Bladder microvascular endothelial cell (primary cell): Measurements from ENCODE around the gene OR1N1. TPM values are rescaled to one million over a fixed set of nuclear protein-coding genes. Genes with fewer than 3 reads are reported as not detected.

Source experiments
- total RNA-seq: library from RNA; depleted of rRNA; stranded (reverse); fragments of >200 nt; gene quantifications from 2 replicates; pipeline ENCODE4 v1.2.3, GENCODE V29; 2014

OR1N1 gene, protein sequence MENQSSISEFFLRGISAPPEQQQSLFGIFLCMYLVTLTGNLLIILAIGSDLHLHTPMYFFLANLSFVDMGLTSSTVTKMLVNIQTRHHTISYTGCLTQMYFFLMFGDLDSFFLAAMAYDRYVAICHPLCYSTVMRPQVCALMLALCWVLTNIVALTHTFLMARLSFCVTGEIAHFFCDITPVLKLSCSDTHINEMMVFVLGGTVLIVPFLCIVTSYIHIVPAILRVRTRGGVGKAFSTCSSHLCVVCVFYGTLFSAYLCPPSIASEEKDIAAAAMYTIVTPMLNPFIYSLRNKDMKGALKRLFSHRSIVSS
- total RNA-seq, result not detected in 2 replicates

GRCh38 chr9:122527193-122527592, at the start of gene OR1N1:
TSS of gene OR1N1 (minus strand) at chr9:122527293. CDS start at chr9:122527293, 0 bp downstream.

DNA sequence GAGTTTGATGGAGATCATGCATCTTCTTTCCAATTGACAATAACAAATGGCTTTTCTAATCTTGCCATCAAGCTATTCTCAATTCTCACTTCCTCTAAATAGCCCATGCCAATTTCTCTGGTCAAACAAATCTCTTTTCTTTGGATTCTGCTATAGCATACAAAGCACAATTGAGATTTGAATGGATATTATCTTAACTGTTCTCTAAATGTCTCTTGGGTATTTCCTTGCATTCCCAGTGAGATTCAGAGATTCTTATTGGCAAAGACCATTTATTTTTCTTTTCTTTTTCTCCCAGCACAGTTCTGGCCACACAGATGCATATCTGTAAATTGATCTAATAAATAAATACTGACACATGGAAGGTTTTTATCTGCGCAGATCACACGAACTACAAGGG, 25.7 kb upstream of the OR1N1 start, which contains the start of gene OR1N2:
OR1N2 (plus strand) TSS at position 301 of the 400 bp plus-strand sequence. CDS start 100 bp downstream, outside the sequence.

GRCh38 chr9:122518841-122519240, 8.3 kb downstream of the OR1N1 start, which contains the start of gene OR1J4:
TSS of gene OR1J4 (plus strand) at chr9:122519141. CDS start at chr9:122519141, 0 bp downstream.

GRCh38 chr9:122510502-122510901, 16.6 kb downstream of the OR1N1 start, which contains the start of gene OR1J2:
TSS of gene OR1J2 (plus strand) at chr9:122510802. CDS start at chr9:122510802, 0 bp downstream.

GRCh38 chr9:122477826-122478225, 49.3 kb downstream of the OR1N1 start, which contains the start of gene OR1J1:
TSS of gene OR1J1 (minus strand) at chr9:122477926. CDS start at chr9:122477926, 0 bp downstream.

Other genes starting within 250 kb of the OR1N1 start
- 0.97 and 5.9 TPM in 2 replicates for gene PTGS1, start 156.3 kb downstream of the OR1N1 start, total RNA-seq
- gene OR1J1, start 49.4 kb downstream of the OR1N1 start, total RNA-seq, result not detected in 2 replicates
- 0.13 TPM in 1 of 2 replicates, not detected in the other for gene OR1J2, start 16.5 kb downstream of the OR1N1 start, total RNA-seq
- 0.25 TPM in 1 of 2 replicates, not detected in the other for gene OR1J4, start 8.2 kb downstream of the OR1N1 start, total RNA-seq
- not detected in 2 replicates for gene OR1N2, start 25.8 kb upstream of the OR1N1 start, total RNA-seq
- 0.06 TPM in 1 of 2 replicates, not detected in the other for gene OR1L8, start 56.1 kb upstream of the OR1N1 start, total RNA-seq
- not detected in 2 replicates for gene OR1Q1, start 87.4 kb upstream of the OR1N1 start, total RNA-seq
- gene OR1B1, start 130.3 kb upstream of the OR1N1 start, total RNA-seq, result 0.13 TPM in 1 of 2 replicates, not detected in the other
- gene OR1L1, start 134.4 kb upstream of the OR1N1 start, total RNA-seq, result not detected in 2 replicates
- not detected in 2 replicates for gene OR1L3, start 147.8 kb upstream of the OR1N1 start, total RNA-seq
- gene OR1L4, start 196.7 kb upstream of the OR1N1 start, total RNA-seq, result not detected in 2 replicates
- gene OR1L6, start 215.0 kb upstream of the OR1N1 start, total RNA-seq, result not detected in 2 replicates